T-helper 1 cell treated with Interleukin-12 subunit alpha and Interleukin-12 subunit beta and Interleukin-4 antibody, amounts not matched to agents 30 ng/mL and 1 ng/mL, for 36 hours (primary cell): ENCODE results near the gene LRP1. TPM values are rescaled to one million over a fixed set of nuclear protein-coding genes. Genes with fewer than 3 reads are reported as not detected.

Experiments used
- intact Hi-C: fragments of 100-400 bp; cut with micrococcal nuclease; formaldehyde crosslinking; loops from one replicate; pipeline ENCODE4 v1.15.1; 2024
- total RNA-seq: library from RNA; stranded (reverse); gene quantifications from 2 replicates; pipeline ENCODE4 v1.2.3, GENCODE V29; 2022

Gene LRP1
- total RNA-seq, 1 donor from 2014 or later, result 0.86 TPM

DNA sequence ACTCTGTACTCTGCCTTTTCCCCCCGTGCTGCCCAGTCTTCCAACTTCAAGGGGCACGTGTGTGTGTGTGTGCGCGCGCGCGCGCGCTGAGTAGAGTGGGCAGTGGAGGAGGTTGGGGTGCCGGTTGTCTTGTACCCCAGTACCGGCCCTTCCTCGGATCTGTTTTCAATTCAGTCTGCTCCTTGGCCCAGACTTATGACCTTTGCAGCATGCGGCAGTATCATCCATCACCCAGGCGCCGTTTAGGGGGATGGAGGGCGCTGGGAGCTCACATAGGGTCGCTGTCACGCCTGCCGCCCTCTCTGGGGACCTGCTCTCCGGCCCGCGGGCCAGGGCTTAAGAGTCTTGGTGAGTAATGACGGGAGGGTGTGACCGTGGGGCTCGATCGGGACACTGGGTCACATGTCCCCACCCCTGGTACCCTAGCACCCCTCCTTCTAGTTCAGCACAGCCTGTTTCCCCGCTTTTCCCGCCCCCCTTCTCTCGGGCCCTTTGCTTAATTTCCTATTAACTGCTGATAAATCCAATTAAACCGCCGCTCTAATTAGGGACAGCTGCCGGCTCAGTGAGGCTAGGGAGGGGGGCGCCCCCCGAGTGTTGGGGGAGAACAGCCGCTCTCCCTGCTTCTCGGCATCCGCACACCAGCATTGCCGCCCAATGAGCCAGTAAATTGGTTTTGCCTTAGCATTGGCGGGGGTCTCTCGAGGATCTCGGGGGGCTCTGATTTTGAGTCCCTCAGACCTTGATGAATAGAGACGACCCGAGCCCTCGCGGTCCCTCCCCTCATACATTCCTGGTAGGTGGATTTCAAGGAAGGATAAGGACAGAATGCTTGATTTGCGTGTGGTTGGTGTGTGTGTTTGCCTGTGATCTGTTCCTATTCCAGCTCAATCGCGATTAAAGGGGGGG, 113.4 kb downstream of the LRP1 start:
- intact Hi-C loops, result loop anchor here (2.0 to 5.0 kb wide), 4 partner anchors 129 to 614 kb away; partner anchors contain the start of genes B4GALNT1, NAB2 and STAT6

DNA sequence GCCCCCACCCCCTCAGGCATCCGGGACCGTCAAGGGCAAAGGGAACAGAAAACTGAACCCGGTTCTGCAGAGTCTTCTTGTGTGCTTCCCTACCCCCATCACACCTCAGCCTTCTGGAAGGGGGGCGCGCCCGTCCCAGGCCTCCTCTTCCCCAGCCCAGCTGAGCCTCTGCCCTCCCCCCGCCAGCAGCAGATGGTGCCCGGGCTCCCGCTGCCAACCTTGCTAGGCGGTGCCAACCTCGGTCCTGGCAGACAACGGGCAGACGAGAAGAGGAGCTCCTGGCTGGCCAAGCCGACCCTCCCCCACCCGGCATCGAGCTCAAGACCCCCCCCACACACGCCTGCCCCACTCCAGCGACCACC, 114.0 kb downstream of the LRP1 start:
- intact Hi-C loops, result loop anchor here (2.0 to 5.0 kb wide), 3 partner anchors 130 to 615 kb away; partner anchors contain the start of genes NAB2 and STAT6

DNA sequence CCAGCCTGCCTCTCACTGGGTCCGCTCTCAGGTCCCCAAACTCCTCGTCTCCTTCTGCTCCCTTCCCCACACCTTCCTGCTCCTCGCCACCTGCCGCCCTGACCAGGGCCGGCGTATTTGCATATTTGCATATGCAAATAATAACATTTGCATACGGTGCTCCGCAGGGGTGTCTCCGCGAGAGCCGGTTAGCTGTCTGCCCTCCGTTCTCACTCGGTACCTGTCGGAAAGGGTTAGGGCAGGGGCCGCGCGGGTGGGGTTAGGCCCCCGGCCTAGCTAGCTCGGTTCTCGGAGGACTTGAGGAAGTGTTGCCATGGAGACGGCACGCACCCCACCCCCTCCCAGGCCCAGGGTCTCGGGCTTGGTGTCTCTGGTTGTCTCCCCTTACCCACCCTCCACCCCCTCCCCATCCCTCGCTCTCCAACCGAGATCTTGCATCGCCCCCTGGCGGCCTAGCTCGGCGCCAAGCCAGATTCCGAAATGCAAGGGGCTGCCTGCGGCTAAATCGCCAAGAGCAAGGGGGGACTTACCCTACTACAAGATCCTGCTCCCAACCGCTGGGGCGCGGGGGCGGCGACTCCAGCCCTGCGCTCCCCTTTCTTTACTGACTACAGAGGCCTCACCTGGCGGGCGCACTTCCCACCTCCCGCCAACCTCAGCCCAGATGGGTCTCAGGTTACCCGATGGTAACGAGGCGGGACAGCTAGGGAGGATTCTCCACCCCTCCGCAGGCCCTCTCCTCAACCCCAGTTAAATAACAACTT, 114.6 kb downstream of the LRP1 start:
- intact Hi-C loops, result loop anchor here (1.0 to 5.0 kb wide), 7 partner anchors 30 to 616 kb away; partner anchors contain the start of genes NAB2 and STAT6

DNA sequence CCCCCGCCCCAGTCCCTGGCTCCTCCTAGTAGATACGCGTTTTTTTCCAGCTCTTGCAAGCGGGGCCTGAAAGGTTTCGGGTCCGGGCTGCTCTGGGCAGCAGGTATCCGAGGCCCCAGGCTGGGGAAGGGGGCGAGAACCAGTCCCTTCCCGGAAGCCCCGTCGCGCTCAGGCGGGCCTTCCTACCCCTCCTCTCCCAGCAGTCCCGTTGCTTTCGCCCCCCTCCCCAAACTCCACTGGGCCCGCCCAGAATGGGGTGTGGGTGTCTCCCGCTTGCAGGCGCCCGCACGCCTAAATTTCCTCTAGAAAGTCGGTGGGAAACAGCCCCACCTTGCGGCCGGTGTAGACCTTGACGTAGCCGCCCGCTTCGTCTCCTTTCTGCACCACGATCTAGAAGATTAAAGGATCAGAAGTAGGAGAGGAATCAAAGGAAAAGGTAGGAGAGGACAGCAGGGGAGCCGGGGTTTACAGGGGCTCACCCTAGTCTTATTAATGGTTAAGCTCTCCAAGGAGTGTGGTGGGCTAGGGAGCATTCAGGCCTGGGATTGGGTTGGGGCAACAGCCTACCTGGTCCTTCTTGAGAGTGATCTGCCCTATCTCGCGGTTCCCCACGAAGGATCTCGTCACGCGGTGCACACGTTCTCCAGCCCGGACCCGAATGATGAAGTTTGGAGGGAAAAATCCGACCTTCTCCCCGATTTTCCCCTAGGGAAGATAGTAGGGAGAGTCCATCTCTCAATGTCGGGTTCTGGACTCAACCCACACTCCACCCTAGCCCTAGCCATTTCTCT, 115.4 kb downstream of the LRP1 start:
- intact Hi-C loops, result loop anchor here (1.0 to 5.0 kb wide), 7 partner anchors 30 to 616 kb away; partner anchors contain the start of genes NAB2 and STAT6

DNA sequence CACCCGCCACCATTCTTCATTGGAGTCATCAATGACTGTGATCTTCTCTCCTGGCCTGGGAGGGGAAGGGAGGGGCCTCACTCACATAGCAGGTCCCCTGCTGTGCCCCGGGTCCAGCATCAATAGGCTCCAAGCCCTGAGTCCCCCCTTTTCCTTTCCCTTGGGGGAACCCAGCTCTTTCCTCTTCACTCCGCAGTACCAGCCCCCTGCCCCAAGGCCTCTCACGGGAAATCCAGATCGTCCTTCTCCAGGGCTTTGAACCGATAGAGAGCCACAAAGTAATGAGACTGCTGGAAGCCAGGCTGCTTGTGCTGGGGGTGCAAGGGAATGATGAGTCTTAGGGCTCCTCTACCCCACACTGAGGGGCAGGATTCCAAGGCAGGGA, 116.0 kb downstream of the LRP1 start:
- intact Hi-C loops, result loop anchor here (5.0 kb wide), 2 partner anchors 132 to 617 kb away; partner anchors contain the start of gene STAT6

DNA sequence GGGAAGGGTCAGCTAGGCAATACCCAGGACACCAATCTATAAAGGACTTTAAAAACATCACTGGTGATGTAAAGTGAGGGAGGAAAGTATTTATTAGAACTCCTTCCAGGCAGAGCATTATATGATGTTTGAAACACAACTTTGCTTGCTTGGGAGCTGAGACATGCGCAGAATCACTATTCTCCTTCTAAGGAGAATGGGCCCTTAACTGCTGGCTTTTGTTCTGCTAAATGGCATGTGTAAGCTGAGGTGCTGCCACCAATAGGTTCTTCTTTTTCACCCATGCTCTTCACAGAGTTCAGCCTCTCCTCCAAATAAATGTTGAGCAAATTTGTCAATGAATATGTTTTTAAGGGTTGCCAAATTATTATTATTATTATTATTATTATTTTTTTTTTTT, 118.8 kb downstream of the LRP1 start:
- intact Hi-C loops, result no loop called here

DNA sequence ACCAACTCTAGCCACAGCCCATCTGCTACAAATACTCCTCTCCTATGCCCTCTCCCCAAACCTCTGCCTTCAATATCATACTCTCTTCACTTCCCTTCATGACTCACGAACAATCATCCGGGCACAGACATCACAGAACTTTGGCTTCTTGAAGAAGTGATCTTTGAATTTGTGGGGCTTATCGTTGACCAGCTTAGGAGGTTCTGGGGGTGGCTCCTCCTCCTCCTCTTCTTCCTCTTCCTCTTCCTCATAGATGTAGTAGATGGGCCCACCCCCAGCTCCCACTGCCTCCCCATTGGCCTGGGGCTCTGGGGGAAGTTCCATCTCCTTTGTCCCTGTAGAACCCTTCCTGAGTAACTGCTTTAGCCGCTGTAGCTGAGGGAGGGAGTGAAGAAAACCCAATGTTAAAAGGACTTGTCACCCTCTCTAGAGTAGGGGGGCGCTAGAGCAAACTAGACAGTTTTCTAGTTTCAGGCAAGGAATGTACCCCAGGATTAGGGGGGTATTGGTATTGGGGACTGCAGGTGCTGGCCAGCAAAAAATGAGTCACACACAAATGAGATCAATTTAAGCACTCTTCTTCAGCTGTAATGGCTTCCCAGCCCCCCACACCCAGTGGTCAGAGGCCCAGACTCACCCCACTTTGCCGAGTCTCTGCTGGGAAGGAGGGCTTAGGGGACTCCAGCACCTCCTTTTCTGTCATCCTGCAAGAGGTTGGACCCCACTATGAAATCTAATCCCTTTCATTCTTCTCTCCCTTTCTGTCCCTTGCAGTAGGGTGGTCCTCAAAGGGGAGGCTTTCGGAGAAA, 120.9 kb downstream of the LRP1 start:
- intact Hi-C loops, result no loop called here

DNA sequence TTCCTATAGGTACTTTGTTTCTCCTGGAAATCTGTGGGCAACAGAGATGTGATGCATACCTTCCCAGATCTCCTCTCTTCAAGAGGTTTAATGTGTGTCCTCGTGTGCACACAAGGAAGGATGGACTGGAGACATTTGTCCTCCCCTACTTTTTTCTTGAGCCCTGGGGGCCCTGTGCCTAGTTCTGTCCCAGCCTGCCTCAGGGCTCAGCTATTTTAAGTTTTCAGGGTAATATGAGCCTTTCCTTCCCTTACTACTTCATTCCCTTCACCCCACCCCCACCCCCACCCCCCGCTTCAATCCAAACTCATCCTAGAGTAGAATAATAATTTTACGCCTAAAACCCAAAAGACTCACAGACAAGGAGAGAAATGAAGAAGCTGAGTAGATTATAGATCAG, 122.3 kb downstream of the LRP1 start:
- intact Hi-C loops, result no loop called here

DNA sequence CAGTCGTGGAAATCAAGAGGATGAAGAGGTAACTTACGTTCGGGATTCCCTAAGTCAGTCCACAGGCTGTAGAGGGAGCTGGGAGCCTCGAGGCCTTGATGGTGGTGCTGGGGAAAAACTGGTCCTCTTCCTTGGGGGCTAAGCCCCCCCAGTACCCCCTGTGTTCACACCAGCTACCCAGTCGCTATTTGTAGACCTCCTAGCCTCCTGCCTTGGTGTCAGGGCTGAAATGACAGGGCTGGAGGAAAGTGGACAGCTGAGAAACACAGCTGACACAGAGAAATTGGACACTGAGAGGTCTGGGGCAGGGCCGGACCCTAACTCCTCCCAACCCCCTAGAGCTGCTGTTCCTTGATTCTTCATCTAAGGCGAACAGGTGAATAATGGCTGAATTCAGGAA, 122.7 kb downstream of the LRP1 start, which contains the start of gene STAC3:
TSS of gene STAC3 (minus strand) at position 232 of the 400 bp plus-strand sequence. CDS start 1,551 bp downstream, outside the sequence.
- intact Hi-C loops, result no loop called here

DNA sequence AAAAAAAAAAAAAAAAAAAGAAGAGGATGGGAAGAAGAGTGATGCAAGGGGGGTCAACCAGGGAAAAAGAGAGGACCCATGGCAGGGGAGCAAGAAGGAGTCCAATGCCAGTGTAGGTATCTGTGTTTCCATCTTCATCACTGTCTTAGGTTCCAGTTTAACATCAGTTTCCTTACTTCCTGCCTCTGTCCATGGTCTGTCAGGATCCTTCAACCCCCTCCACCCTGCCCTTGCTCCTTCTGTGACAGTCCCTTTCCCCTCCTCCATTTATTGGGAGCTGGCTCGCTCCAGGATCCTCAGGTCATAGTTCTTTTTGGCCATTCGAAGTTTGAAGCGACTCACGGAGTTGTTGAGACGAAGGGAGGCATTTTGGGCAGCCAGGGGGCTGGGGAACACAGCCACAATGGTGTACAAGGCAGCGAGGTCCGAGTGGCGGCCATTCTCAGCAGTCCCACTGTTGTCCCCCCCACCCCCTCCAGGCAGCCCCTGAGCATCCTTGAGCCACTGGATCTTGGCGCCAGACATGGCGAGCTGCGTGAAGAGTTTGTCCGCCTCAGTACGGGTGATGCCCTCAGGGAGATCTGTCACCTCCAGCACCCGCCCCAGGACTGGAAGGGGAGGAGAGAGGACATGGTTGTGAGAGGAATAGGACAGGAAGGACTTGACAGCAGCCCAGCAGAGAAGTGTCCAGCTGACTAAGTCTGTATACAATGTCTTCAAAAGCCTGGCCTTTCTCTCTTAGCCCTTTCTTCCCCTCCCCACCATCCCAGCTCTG, 126.4 kb downstream of the LRP1 start:
- intact Hi-C loops, result no loop called here

DNA sequence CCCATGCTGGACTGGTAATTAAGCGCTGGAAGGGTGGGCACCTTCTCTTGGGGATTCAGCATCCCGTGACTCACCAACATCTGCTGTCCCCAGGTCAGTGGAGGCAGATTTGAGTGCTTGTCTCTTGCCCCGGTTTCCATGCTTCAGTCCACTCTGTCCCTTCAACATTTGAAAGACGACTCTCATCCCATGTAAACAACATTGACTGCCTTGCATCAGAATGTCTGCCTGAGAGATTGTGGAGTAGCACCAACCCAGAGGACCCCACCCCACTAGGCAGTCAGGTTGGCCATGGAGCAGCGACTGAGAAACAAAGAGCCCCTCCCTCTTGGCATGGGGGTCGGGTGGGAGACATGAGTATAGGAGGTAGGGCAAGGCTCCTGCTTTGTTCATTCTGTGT, 127.6 kb downstream of the LRP1 start:
- intact Hi-C loops, result no loop called here

DNA sequence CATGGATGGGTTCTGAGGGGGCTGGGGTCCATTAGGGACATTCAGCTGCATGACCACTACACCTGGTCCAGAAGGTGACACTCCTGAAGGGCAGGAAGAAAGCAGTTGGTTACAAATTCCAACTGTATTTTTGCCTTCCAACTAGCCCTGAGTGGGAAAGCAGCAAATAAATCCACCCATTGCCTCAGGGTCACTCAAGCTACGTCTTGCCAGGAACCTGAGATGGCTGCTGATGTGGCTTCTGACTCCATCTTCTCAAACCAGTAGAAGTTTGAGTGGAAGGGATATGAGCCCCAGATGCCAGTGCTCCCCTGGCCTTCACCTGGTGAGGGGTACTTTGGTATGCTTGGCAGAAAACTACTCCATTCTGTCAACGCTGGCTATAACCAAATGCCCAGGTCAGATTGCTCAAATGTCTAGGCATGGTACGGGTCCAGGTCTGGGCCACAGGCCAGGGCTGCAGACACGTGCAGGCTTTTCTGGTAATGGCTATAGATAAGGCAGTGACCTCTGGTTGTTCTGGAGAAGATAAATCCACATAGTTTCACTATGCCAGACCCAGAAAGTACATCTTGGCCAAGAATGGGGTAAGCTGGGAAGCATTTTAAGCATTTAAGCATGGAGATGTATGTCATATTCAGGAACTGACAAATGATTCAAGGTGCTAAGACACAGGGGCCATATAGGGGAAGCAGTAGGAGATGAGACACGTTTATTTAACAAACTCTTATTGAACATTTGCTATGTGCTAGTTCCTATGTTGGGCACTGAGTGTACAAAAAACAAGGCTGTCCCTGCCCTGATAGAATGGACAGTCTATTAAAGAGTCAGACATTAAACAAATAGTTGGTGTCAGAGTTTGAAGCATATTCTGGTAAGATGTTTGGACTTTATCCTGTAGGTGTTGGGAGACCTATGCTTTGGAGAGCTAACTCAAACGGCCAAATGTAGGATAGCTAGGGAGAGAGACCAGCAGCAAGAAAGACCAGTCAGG, 131.0 kb downstream of the LRP1 start:
- intact Hi-C loops, result no loop called here

DNA sequence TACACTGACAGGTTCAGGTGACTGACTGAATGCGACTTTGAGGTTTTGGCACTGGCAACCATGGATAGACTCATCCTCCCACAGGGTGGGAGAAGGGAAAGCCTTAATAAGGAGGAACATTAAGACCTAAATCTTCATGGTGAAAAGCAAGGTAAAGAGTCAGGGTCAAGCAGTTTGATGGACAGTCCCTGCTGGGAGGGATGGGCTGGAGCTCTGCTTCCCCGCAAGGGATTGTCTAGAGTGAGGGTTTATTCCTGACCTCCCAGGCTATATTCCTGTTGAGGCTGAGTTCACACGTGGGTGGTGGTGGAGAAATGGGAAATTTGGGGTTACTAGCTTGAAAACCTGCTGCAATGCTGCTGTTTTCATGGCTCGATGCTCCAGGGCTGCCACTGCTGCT, 132.1 kb downstream of the LRP1 start:
- intact Hi-C loops, result no loop called here

DNA sequence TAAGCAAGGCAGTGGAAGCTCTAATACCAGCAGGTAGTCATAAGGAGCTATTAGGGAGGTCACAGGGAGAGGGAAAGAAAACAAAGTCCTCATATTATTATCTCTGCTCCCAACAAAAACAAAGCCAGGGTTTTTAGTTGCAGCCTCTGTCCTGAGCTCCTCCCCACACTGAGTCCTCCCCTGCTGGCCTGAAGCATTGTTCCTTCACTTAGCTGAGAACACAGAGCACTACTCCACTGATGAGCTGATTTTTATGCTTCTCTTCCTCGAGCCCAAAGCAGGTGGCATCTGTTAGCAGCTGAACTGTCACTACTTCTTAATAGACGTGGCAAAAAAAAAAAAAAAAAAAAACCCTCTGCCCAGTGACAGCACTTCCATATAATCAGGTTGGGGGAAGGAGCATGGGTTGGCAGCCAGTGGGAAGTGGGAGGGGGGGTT, 133.2 kb downstream of the LRP1 start:
- intact Hi-C loops, result no loop called here

DNA sequence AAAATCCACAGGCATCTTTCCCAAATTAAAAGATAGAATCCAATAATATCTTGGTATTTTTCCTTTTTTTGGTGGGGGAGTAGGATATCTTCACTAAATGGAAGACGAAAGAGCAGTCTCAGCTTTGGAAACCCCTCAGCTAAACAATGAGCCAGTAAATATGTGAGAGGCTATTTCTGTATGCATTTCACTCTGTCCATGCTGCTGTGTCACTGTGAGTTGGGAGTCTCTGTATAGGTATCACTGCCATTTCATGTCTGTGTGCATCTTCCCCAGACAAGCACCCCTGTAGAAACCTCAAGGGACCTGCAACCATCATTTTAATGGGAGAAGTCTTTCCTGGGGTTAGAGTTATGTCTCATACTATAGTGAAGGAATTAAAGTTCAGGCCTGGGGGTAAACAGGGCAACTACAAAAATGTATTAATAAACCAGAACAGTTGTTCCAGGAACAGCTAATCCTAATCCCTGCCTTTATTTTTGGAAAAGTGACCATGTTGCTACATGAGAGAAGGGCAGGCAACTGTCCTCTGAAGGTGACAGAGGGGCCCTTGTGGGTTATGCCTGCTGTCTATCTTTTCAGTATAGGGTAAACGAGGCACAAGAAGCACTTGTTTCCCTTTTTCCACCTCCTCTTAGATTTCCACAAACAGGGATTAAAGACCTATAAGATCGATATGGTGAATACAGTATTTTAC, 134.0 kb downstream of the LRP1 start:
- intact Hi-C loops, result no loop called here
